ENCODE measurements around the gene RDH16.

RDH16 gene

GRCh38 chr12:56957229-56958052, at the start of gene RDH16:
Gene RDH16, minus strand, starts transcription at chr12:56957608. Its CDS starts 146 bp downstream, at chr12:56957462.
- DNase-seq, result no peak

- peak in 5 of 6 experiments; percentile 11 to 39 (median 19) for DNase-seq
Measured at GRCh38 chr12:57006809-57007475, 49.5 kb upstream of the RDH16 start.

GRCh38 chr12:57005980-57006808, 48.8 kb upstream of the RDH16 start, which contains the start of gene ZBTB39:
Gene ZBTB39, minus strand, starts transcription at chr12:57006546. Its CDS starts 1,629 bp downstream, at chr12:57004917.
- peak; percentile 37 to 67 (median 59) for DNase-seq

GRCh38 chr12:57004651-57005050, 47.2 kb upstream of the RDH16 start:
- no peak for DNase-seq

GRCh38 chr12:57003395-57003794, 46.0 kb upstream of the RDH16 start:
- DNase-seq, result no peak

GRCh38 chr12:57001448-57001906, 44.1 kb upstream of the RDH16 start:
- DNase-seq, result peak; percentile 26 to 80 (median 68)

- no peak for DNase-seq
Measured at GRCh38 chr12:57000393-57000792, 43.0 kb upstream of the RDH16 start.

- no peak for DNase-seq
Measured at GRCh38 chr12:56999456-56999855, 42.0 kb upstream of the RDH16 start.

GRCh38 chr12:56998981-56999380, 41.6 kb upstream of the RDH16 start:
- no peak for DNase-seq

- no peak for DNase-seq
Measured at GRCh38 chr12:56998316-56998715, 40.9 kb upstream of the RDH16 start.

- no peak for DNase-seq
Measured at GRCh38 chr12:56996793-56997545, 39.6 kb upstream of the RDH16 start.

GRCh38 chr12:56995930-56996496, 38.6 kb upstream of the RDH16 start:
- DNase-seq, result no peak

GRCh38 chr12:56995201-56995929, 38.0 kb upstream of the RDH16 start:
- DNase-seq, result no peak

- DNase-seq, result no peak
Measured at GRCh38 chr12:56994231-56994746, 36.9 kb upstream of the RDH16 start.

GRCh38 chr12:56993346-56993745, 35.9 kb upstream of the RDH16 start:
- no peak for DNase-seq

GRCh38 chr12:56991319-56992246, 34.2 kb upstream of the RDH16 start:
- DNase-seq, result no peak

GRCh38 chr12:56990648-56991318, 33.4 kb upstream of the RDH16 start:
- no peak for DNase-seq

- no peak for DNase-seq
Measured at GRCh38 chr12:56989861-56990610, 32.6 kb upstream of the RDH16 start.
